ENCODE results near the gene ZNF28.
"Not testable (repeated sequence)": the region's sequence is repeated elsewhere in the genome, so short reads cannot be mapped to it uniquely, and the experiment has no call there.

The ZNF28 gene

DNA sequence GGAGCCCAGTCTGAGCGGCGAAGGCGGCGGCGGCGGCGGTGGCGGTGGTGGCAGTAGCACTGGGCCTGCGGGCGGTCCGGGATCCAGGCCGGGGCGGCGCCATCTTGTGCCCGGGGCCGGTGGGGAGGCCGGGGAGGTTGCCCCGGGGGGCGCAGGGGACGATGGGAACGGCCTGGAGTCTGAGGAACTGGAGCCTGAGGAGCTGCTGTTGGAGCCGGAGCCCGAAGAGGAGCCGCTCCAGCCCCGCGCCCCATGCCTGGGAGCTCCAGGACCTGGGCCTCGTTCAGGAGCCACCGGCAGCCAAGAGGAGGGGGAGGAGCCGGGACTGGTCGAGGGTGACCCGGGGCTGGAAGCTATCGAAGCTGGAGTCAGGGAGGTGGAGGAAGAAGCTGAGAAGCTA, 11.6 kb downstream of the ZNF28 start:
- no peak overlapping the region for H3K4me3 ChIP-seq (ENCODE audit: control insufficient read depth, low read depth, low read length)
- DNase-seq (ENCODE audit: low read depth) = no peak
- TF ChIP-seq, protein P1, sequence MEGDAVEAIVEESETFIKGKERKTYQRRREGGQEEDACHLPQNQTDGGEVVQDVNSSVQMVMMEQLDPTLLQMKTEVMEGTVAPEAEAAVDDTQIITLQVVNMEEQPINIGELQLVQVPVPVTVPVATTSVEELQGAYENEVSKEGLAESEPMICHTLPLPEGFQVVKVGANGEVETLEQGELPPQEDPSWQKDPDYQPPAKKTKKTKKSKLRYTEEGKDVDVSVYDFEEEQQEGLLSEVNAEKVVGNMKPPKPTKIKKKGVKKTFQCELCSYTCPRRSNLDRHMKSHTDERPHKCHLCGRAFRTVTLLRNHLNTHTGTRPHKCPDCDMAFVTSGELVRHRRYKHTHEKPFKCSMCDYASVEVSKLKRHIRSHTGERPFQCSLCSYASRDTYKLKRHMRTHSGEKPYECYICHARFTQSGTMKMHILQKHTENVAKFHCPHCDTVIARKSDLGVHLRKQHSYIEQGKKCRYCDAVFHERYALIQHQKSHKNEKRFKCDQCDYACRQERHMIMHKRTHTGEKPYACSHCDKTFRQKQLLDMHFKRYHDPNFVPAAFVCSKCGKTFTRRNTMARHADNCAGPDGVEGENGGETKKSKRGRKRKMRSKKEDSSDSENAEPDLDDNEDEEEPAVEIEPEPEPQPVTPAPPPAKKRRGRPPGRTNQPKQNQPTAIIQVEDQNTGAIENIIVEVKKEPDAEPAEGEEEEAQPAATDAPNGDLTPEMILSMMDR (IDR thresholded peaks at IDR 0.05; ENCODE audit: control insufficient read depth, insufficient read depth, low read depth, low read length, missing control alignments) = no peak

GRCh38 chr19:52799950-52800640, 21.3 kb downstream of the ZNF28 start:
- not testable (repeated sequence) for H3K4me3 ChIP-seq (ENCODE audit: control insufficient read depth, low read depth, low read length); DNase-seq (ENCODE audit: low read depth)

- H3K4me3 ChIP-seq (ENCODE audit: control insufficient read depth, low read depth, low read length) = no peak overlapping the region
- TF ChIP-seq, protein P1 (IDR thresholded peaks at IDR 0.05; ENCODE audit: control insufficient read depth, insufficient read depth, low read depth, low read length, missing control alignments) = no peak
- DNase-seq (ENCODE audit: low read depth) = no peak
Measured at GRCh38 chr19:52789440-52789839, 32.0 kb downstream of the ZNF28 start.

- TF ChIP-seq, protein P1 (IDR thresholded peaks at IDR 0.05; ENCODE audit: control insufficient read depth, insufficient read depth, low read depth, low read length, missing control alignments) = peak; percentile 19
- peak within 1 kb of the TSS; percentile 64 for H3K4me3 ChIP-seq (ENCODE audit: control insufficient read depth, low read depth, low read length)
Measured at GRCh38 chr19:52786464-52787354, 34.7 kb downstream of the ZNF28 start, which contains the start of gene ZNF600. TSS of gene ZNF600 (minus strand) at chr19:52786791. CDS start at chr19:52778888, 7,903 bp downstream.

GRCh38 chr19:52786078-52786463, 35.4 kb downstream of the ZNF28 start:
- TF ChIP-seq, protein P1 (IDR thresholded peaks at IDR 0.05; ENCODE audit: control insufficient read depth, insufficient read depth, low read depth, low read length, missing control alignments) = no peak
- no peak for DNase-seq (ENCODE audit: low read depth)
- H3K4me3 ChIP-seq (ENCODE audit: control insufficient read depth, low read depth, low read length) = peak overlapping the region; percentile 64

More at GRCh38 chr19:52786464-52787354, 34.7 kb downstream of the ZNF28 start, which contains the start of gene ZNF600:
- DNase-seq (ENCODE audit: low read depth) = peak; percentile 18

DNA sequence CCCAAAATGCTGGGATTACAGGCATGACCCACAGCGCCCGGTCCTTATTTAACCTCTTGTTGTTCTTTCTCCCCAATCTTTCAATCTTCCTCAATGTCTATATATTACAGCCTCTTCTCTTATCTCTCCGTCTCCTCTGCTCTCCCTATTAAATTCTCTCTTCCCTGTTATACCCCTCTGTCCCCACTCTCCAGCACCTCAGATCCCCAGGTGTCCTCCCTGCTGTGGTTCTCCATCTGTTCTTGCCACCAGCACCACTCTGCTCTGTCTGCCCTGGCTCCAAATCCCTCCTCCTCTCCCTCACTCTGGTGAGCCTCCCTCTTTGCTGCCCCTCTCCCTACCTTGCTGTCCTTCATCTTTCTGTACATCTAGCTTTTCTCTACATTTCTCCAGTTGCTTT, 35.9 kb downstream of the ZNF28 start:
- DNase-seq (ENCODE audit: low read depth) = no peak
- TF ChIP-seq, protein P1 (IDR thresholded peaks at IDR 0.05; ENCODE audit: control insufficient read depth, insufficient read depth, low read depth, low read length, missing control alignments) = no peak
- no peak overlapping the region for H3K4me3 ChIP-seq (ENCODE audit: control insufficient read depth, low read depth, low read length)

GRCh38 chr19:52782864-52783263, 38.6 kb downstream of the ZNF28 start:
- H3K4me3 ChIP-seq (ENCODE audit: control insufficient read depth, low read depth, low read length); DNase-seq (ENCODE audit: low read depth): not testable (repeated sequence)

Measured in AG09309 (cell line).